Stimulated activated CD8-positive, alpha-beta memory T cell treated with anti-CD3 and anti-CD28 coated beads, Interleukin-2, amount 100 ng/mL, for 1 hour (primary cell): Measurements from ENCODE around the gene TOM1.

Experiments
- DNase-seq, 2 donors: peaks; one replicate each; pipeline ENCODE4 v3.0.0-alpha.2; 2020; ENCODE audit warnings: low read depth in 2 of 2

TOM1 gene

GRCh38 chr22:35299673-35300499 lies at the start of gene TOM1:
TOM1 (plus strand) TSS chr22:35299894; CDS start chr22:35299929, 35 bp downstream.
- DNase-seq, result peak; percentile 94 to 96

GRCh38 chr22:35250156-35250555 lies 49.5 kb upstream of the TOM1 start:
- no peak for DNase-seq

- DNase-seq, result no peak
These were observed 45.7 kb upstream of the TOM1 start for GRCh38 chr22:35253946-35254345.

GRCh38 chr22:35257002-35257320 lies 42.7 kb upstream of the TOM1 start:
- DNase-seq, result no peak

GRCh38 chr22:35257321-35258190 lies 42.1 kb upstream of the TOM1 start, which contains the start of gene HMGXB4:
HMGXB4 (plus strand) TSS chr22:35257493; CDS start chr22:35262391, 4,898 bp downstream.
- DNase-seq, result peak; percentile 69 to 81

- no peak for DNase-seq
These were observed 41.3 kb upstream of the TOM1 start for GRCh38 chr22:35258191-35258988.

GRCh38 chr22:35264986-35265385 lies 34.7 kb upstream of the TOM1 start:
- DNase-seq, result no peak

GRCh38 chr22:35266277-35266676 lies 33.4 kb upstream of the TOM1 start:
- no peak for DNase-seq

GRCh38 chr22:35269630-35270029 lies 30.1 kb upstream of the TOM1 start:
- no peak for DNase-seq

- DNase-seq, result no peak
These were observed 25.4 kb upstream of the TOM1 start for GRCh38 chr22:35274154-35274871.

GRCh38 chr22:35275580-35275979 lies 24.1 kb upstream of the TOM1 start:
- DNase-seq, result no peak

- no peak for DNase-seq
These were observed 23.7 kb upstream of the TOM1 start for GRCh38 chr22:35276019-35276418.

- no peak for DNase-seq
These were observed 11.6 kb upstream of the TOM1 start for GRCh38 chr22:35288116-35288515.

GRCh38 chr22:35292786-35293185 lies 6.9 kb upstream of the TOM1 start:
- no peak for DNase-seq

- DNase-seq, result no peak
These were observed 3.6 kb upstream of the TOM1 start for GRCh38 chr22:35296051-35296450.

GRCh38 chr22:35299217-35299672 lies 449 bp upstream of the TOM1 start:
- peak in 1 of 2 donors; percentile 3 for DNase-seq

GRCh38 chr22:35301372-35301874 lies 1.7 kb downstream of the TOM1 start:
- DNase-seq, result no peak

- no peak for DNase-seq
These were observed 3.4 kb downstream of the TOM1 start for GRCh38 chr22:35303029-35303624.

- DNase-seq, result no peak
These were observed 5.9 kb downstream of the TOM1 start for GRCh38 chr22:35305525-35306070.

- DNase-seq, result no peak
These were observed 6.8 kb downstream of the TOM1 start for GRCh38 chr22:35306350-35306967.
